GM18861 (cell line): ENCODE results near the gene RASL11A.
"Not testable (repeated sequence)": the region's sequence is repeated elsewhere in the genome, so short reads cannot be mapped to it uniquely, and the experiment has no call there.

Experiments used
- ATAC-seq: cut with Tn5 transposase; IDR thresholded peaks from one replicate; pipeline ENCODE4 v1.9.1; 2021; ENCODE audit not compliant: unreplicated experiment

The RASL11A gene

DNA sequence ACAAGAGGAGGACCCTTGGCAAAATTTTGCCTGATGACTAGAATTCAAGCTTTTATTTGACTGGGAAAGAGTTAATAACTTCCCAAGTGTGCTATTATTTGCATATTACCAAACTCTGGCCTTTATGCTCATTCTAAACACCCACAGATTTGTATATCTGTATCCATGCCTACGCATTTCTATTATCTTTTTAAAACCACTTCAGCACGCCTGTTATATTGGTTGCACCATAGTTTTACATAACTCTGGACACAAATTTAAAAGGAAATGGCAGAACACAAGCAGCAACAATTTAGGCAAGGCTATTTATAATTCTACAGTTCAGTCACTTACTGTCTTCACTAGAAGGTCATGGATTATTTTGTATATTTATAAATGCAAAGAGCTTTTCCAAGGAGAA is 3.7 kb upstream of the RASL11A start:
- ATAC-seq, result no peak

DNA sequence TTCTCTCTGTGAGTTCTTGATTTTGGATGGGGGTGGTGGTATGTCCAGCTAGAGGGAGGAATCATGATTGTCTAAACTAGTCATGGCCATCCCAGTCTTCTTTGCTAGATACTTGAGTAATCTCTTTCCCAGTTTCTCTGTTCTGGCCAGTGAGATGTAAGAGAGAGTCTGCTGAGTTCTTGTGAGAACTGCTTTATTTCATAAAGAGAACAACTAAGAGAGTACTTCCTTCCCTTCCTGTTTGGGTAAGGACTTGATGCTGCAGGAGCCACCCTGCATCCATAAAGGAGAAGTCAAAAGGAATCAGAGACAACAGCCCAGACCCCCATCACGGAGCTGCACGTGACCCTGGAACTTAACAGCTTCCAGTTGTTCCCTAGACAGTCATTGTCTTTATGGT is 3.0 kb upstream of the RASL11A start:
- ATAC-seq, result no peak

DNA sequence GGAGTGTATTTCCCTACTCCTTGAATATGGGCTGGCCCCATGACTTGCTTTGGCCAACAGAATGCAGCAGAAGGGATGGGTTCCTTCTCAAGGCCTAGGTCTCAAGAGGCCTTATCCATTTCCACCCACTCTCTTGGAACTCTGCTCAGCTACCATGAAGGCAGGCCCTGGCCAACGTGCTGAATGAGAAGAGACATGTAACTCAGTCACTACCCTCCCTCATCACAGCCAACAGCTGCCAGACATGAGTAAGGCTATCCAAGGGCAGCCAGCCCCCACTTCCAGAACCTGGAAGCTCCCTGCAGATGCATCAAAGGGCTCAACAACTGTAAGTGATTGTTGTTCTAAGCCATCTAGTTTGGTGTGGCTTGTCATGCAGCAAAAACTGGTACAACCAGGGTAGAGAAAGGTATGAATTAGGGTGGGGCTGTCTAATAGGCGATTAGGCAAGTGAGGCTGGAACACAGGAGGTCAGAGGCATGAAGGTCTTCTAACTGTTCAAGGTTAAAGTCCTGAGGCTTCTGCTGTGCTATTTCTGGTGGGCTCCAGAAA is 1.4 kb upstream of the RASL11A start:
- ATAC-seq, result no peak

DNA sequence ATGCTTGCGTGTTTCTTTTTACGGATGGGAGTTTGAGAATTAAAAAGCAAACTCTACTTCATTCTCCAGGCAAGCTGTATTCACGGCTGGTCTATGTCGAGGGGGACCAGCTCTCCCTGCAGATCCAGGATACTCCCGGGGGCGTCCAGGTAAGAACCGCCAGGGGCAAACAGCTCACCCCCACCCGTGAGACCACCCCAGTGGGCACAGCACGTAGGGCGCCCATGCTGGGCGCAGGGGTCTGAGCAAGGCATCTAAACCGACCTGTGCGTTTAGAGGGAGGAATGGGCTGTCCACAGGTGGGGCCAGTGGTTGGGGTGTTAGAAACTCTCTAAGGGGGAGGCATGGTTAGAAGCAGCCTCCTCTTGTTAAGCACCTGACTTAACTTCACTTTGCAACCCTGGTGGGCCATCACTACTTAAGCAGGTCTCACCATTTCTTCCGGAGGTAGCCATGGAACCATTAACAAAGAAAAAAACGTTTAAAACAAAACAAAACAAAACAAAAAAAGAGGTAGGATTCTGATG is 1.0 kb downstream of the RASL11A start:
- no peak for ATAC-seq

DNA sequence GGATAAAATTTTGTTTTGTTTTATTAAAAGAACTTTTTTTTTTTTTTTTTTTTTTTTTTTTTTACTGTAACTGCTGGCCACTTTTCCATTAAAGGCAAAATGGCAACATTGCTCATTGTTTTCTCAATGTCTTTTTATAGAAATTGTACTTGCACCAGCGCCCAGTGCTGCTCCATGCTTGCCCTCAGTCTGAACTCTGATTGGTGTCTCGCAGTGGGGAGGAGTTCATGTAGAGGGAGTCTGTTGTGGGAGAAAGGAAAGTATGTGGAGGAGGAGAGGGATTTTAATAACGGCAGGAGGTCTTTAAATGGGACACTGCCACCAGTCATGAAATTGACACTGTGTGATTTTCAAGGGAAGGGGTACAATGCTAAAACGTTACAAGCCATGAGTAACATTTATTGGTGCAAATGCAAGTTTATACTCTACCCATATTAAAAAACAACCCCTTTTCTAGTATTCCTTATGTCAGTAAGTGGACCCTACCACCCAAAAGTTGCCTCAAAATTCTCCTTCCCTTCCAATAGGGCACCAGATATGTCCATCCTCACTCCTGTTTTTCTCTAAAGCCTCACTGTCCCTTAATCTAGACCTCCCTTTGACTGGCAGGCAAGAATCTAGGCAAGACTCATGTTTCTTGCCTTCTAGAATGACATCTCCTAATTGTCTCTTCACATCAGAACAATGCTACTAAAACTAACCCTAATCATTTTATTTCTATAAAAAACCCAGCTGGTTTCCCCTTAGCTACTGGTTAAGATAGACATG is 3.2 kb downstream of the RASL11A start:
- ATAC-seq, result no peak

DNA sequence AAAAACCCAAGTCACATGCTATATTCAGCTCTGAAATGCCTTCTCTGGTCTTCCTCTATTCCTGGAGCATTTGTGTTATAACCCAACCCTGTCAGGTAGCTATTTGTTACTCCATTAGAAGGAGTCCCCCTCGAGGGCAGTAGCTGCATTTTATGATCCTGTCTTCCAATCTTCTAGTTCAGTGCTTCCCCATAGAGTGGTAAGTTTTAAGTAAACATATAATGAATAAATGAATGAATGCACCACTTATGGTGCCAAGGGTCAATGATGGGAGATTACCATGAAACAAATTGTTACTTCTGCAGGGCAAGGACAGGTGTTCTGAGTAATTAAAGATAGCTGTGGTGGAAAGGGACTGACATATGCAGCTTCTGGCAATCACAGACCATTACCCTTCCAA is 4.0 kb downstream of the RASL11A start:
- ATAC-seq, result no peak

DNA sequence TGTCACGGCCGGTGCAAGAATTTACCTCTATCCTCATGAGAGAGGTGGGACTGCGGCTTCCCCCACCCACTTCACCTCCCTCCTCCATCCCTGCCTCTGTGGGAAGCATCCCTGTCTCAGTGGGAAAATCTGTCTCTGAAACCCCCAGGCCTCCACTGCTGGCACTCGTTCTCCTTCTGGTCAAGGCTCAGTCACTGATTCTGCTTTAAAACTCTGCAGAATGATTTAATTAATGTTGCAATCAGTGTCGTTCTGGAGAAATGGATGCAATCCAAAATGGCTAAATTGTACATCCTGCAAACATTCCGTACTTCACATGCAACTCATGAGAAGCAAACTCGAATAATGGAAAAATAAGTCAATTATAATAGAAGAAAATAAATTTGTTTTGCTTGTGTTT is 5.6 kb downstream of the RASL11A start:
- no peak for ATAC-seq

DNA sequence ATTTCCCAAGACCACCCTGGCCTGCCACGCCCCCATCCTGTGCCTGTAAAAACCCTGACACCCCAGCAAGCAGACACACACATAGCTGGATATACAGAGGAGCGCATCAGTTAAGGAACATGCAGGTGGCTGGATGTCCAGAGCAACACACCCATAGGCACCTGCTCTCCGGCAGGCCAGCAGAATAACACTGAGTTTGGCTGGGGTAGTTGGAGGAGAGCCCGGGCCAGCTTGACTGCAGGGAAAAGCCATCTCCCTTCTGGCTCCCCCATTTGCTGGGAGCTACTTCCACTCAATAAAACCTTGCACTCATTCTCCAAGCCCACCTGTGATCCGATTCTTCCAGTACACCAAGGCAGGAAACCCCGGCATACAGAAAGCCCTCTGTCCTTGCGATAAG is 8.9 kb downstream of the RASL11A start:
- ATAC-seq, result no peak

DNA sequence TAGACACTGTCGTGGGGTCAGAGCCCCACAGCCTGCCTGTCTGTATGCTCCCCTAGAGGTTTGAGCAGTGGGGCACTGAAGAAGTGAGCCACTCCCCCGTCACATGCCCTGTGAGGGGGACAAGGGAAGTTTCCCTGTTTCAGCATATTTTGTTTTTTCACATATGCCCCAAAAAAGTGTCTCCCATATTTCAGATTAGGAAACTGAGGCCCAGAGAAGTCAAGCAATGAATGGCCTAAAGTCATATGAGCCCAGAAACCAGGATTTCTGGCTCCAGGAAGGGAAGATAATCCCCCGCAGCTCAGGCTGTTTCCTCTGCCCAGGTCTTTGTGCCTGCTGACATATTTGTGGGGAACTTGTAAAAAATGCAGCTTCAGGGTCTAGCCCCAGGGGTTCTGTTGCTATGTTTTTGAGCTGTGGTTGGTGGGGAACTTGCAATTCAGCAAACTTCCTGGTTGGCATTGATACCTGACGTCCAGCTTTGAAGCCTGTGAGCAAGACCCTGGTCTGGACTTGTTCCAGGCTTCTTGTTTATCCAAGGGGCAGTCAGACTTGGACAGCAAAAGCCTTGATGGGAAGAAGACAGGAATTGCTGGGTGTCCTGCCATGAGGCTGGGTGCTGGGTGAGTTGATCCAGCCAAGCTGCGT is 9.5 kb downstream of the RASL11A start:
- no peak for ATAC-seq

DNA sequence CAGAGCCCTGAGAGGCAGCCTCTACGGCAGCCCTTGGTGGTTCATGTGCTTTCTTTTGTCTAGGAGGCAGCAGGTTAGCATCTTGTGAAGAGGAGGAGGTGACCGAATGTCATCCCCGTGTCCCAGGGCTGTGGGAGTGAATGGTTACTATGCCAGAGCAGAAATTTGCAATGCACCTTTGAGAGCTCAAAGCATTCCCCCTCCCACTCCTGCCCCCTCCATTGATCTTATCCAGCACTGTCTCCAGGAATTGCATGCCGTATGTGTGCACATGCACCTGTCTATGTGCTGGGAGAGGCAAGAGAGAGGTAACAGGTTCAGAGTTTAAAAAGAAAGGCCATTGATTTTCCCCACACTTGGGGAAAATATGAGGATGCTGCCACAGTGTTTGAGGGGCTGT is 10.2 kb downstream of the RASL11A start:
- ATAC-seq, result no peak

DNA sequence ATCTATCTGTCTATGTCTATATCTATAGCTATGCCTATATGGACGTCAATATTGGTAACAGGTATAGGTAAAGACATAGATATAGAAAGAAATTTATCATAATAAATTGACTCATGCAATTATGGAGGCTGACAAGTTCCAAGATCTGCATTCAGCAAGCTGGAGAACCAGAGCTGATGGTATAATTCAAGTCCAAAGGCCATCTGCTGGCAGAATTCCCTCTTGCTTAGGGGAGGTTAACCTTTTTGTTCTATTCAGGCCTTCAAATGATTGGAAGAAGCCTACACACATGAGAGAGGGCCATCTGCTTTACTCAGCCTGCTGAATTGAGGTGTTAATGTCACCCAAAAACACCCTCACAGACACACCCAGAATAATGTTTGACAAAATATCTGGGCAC is 10.8 kb downstream of the RASL11A start:
- ATAC-seq, result no peak

DNA sequence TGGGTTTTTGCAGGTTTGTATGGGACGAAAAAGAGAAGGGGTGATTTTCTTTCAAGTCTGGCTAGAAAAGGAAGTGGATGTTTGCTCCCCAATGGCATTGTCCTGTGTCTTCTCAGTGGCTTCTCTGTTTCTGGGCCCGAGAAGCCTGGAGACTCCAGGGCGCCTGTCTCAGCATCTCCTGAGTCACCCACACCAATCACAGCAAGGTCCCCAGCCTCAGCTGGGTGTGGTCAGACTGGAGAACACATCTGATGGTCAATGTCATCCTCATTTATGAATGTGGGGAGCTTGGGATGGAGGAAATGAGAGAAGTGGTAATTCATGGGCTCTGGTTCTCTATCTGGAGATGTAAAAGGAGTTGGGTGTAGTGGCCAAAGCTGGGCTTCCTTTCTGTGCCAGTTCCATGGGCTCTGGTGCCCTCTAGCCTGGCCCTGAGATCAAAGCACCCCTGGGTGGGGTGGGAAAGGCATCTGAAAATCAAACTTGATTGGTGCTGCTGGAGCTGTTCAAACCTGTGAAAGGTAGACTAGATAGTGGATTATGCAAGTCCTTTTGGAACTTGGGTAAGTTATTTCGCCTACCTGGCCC is 13.4 kb downstream of the RASL11A start:
- no peak for ATAC-seq

DNA sequence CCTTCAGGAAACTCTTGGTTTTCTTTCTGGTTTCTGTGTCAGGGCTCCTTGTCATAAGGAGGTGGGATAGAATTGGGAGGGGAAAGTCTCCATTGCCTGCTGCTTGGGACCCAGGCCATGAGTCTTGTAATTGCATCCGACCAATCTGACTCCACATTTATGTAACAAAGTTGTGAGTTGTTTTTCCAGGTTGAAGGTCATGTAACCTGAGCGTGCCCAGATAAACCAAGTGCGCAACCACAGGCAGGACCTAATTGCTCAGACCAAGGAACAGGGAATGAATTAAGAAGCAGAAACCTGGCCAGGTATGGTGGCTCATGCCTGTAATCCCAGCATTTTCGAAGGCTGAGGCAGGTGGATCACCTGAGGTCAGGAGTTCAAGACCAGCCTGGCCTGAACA is 17.8 kb downstream of the RASL11A start:
- ATAC-seq, result no peak

DNA sequence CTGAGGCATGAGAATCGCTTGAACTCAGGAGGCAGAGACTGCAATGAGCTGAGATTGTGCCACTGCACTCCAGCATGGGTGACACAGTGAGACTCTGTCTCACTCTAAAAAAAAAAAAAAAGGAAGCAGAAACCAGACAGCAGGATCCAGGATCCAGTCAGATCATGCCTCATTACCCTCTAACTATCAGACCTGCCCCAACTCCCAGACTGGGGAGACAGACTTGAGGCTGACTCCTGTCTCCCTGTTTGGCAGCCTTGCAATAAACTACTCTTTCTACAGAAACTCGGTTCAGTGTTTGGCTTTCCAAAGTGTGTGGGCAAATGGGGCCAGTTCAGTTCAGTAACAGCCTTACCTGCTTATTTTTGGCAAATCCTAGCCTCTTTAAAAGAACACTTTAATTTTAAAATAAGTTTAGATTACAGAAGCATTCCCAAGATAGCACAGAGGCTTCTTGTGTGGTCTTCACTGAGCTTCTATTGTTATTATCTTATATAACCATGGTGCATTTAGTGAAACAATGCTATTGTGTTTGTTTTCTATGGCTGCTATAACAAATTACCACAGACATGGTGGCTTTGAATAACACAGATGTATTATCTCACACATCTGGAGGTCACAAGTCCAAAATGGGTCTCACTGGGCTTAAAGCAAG is 18.5 kb downstream of the RASL11A start:
- ATAC-seq, result no peak

DNA sequence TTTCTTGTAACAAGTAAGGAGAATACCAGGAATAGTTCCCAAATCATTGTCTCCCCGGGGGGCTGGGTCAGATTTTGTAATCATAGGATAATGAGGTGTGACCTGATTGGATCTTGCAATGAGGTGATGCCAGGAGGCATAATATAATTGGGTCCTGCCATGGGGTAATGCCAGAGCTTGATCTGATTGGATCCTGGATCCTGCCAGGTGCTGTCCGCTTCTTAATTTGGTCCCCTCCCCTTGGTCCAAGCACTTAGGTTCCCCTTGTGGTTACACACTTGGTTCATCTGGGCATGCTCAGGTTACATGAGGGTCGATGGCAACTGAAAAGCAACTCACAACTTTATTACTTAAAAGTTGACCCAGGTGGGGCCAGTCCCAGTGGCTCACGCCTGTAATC is 20.1 kb downstream of the RASL11A start:
- no peak for ATAC-seq

DNA sequence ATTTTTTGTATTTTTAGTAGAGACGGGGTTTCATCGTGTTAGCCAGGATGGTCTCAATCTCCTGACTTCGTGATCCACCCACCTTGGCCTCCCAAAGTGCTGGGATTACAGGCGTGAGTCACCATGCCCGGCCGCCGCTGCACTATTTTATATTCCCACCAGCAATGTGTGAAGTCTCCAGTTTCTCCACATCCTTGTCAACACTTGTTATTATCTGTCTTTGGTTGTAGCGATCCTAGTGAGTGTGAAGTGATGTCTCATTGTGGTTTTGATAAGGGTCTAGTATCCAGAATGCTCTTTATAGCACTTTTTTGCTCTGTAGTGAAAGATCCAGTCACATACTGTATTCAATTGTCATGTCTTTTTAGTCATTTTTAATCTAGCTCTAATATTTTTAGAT is 21.3 kb downstream of the RASL11A start:
- not testable (repeated sequence) for ATAC-seq

DNA sequence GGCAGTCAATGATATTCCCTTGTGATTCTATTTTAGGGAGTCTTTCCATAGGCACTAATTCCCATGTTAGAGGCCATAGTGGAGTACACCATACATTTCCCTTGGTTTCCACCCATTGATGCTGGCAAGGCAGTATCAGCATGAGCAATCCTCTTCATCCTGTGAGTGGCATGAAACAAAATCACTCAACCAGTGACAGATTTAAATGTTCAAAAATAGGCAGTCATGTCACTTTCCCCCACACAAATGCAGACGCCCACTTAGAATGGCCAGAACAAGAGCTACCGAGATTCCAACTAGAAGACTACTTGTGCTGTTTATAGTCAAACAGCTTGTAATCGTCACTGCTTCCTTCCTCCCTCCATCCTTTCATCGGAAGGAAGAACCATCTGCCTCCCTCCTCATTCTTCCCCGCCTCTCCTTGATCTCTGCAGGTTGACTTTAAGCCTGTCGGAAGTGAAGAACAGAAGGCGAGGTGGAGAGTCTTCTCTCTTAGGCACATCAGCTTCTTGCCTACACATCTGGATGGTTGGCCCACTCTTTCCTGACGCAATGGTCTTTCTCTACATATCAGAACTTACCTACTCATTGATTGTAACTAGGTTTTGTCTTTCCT is 22.6 kb downstream of the RASL11A start:
- ATAC-seq, result no peak

DNA sequence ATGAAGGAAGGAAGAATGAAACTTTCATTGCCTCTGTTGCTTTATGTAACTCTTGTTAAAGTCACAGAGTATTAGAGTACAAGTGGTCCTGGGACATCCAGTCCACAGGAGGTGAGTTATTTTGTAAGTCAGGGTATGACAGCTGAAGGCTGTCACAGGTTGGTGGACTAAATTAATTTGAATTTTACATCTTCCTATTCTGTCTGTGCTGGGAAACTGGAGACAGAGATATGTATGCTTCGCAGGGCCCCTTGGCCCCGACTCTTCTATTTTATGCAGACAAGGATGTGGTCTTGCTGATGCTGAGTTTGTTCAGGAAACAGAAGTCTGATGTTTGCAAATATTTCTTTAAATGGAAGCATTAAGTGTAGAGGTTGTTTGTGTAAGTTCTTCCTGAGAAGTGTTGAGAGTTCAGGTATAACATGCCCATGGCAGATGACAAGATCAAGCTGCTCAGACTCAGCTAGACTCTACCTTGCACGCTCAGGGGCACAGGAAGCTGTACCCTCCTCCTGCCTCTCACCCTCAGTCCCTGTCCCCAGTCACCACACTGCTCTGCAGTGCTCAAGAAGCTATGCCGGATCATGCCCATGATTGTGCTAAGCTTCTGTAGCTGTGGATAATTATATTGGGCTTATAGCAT is 23.4 kb downstream of the RASL11A start:
- ATAC-seq, result no peak

DNA sequence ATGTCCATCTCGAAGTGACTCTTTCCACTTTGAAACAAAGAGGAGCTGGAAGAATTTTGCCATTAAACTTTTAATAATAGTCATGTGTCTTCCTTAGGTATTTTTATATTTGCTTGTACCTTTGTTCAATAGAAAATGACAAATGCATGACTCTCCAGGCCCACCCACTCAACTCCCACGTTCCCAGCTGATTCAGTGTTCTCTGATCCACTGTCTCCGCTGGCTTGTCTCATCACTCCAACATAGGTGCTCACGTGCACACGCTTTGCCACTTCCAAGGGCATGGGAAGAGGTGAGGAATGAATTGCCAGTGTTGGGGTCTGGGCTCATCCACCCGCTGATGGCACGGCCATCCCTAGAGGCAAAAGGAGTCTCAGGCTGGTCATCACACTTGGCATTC is 24.5 kb downstream of the RASL11A start:
- no peak for ATAC-seq

DNA sequence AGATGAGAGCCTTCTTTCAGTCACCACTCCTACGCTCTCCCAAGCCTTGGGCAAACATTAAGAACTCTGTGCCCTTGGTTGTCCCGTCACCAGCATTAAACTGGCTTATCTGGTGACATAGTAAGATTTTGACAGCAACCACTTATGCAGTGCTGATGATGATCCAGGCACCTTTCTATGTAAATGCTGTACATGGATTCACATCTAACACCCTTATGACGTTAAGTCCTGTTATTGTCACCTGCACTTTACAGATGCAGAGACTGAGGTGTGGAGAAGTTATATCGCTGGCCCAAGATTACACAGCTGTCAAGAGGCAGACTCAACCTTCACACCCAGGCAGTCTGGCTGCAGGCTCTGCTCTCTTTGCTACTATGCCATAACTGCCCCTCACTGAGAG is 25.0 kb downstream of the RASL11A start:
- no peak for ATAC-seq

DNA sequence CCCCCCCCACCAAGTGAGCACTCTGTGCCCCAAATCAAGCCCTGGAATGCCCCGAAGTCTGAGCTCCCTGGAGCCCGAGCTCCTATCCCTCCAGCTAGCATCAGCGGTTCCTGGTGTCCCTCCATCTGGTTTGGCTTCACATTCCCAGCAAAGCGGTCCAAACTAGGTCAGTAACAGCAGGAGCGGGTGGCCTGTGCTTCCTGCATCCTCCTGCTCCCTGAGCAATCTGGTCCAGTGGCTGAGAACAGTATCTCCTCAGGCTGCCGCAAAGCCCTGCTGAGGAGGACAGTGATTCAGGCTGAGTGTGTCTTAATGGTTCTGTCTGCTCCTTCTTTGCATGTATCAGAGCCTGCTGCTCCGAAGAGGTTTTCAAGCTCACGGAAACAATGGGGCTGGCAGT is 25.9 kb downstream of the RASL11A start:
- ATAC-seq, result no peak
